Ishikawa (cell line): ENCODE results near the gene COL27A1.
"Not testable (repeated sequence)": the region's sequence is repeated elsewhere in the genome, so short reads cannot be mapped to it uniquely, and the experiment has no call there.

Experiments used
- CEBPB ChIP-seq: IDR thresholded peaks from 2 replicates; pipeline ENCODE4 v1.6.1; 2012
- CREB1 ChIP-seq: IDR thresholded peaks from 2 replicates; pipeline ENCODE4 v1.6.1; 2012; ENCODE audit warnings: low read depth
- EGR1 ChIP-seq: IDR thresholded peaks from 2 replicates; pipeline ENCODE4 v1.6.1; 2012
- EP300 ChIP-seq: IDR thresholded peaks from 2 replicates; pipeline ENCODE4 v1.6.1; 2012; ENCODE audit warnings: borderline replicate concordance
- FOXM1 ChIP-seq: IDR thresholded peaks from 2 replicates; pipeline ENCODE4 v1.6.1; 2012; ENCODE audit warnings: low read depth, borderline replicate concordance
- MAX ChIP-seq: IDR thresholded peaks from 2 replicates; pipeline ENCODE4 v1.6.1; 2012
- NFIC ChIP-seq: IDR thresholded peaks from 2 replicates; pipeline ENCODE4 v1.6.1; 2012
- RAD21 ChIP-seq: IDR thresholded peaks from 2 replicates; pipeline ENCODE4 v1.6.1; 2012; ENCODE audit warnings: low read depth
- TAF1 ChIP-seq: IDR thresholded peaks from 2 replicates; pipeline ENCODE4 v1.6.1; 2012; ENCODE audit warnings: low read depth, mild to moderate bottlenecking
- TCF12 ChIP-seq: IDR thresholded peaks from 2 replicates; pipeline ENCODE4 v1.6.1; 2012; ENCODE audit warnings: low read depth
- TEAD4 ChIP-seq: IDR thresholded peaks from 2 replicates; pipeline ENCODE4 v1.6.1; 2012
- YY1 ChIP-seq: IDR thresholded peaks from 2 replicates; pipeline ENCODE4 v1.6.1; 2012; ENCODE audit warnings: low read depth
- ZBTB7A ChIP-seq: IDR thresholded peaks from 2 replicates; pipeline ENCODE4 v1.6.1; 2012; ENCODE audit warnings: low read depth
- TF ChIP-seq, protein P1 (sequence below): IDR thresholded peaks from 2 replicates; pipeline ENCODE4 v1.6.1; 2012; ENCODE audit warnings: low read depth, mild to moderate bottlenecking
- TF ChIP-seq, protein P2 (sequence below): IDR thresholded peaks from 2 replicates; pipeline ENCODE4 v1.6.1; 2012

COL27A1 gene

GRCh38 chr9:114322831-114323531 is 167.6 kb downstream of the COL27A1 start, which contains the start of gene ORM1:
Gene ORM1, plus strand, starts transcription at chr9:114323098. Its CDS starts 36 bp downstream, at chr9:114323134.
- not testable (repeated sequence) for TF ChIP-seq YY1, ZBTB7A, EP300

DNA sequence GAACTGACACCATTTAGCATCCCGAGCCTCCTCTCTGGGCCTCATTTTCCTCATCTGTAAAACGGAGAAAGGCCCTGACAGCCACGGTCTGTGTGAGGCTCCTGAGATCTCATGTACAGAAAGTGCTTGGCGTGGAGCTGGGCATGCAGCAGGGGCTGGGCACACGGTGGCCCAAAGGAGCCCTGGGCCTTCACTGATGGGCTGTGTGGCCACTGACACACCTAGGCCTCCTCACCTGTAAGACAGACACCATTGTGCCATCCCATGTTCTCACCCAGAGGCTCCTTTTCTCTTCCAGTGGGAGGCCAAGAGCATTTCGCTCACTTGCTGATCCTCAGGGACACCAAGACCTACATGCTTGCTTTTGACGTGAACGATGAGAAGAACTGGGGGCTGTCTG is 169.2 kb downstream of the COL27A1 start:
- TF ChIP-seq, protein P1, sequence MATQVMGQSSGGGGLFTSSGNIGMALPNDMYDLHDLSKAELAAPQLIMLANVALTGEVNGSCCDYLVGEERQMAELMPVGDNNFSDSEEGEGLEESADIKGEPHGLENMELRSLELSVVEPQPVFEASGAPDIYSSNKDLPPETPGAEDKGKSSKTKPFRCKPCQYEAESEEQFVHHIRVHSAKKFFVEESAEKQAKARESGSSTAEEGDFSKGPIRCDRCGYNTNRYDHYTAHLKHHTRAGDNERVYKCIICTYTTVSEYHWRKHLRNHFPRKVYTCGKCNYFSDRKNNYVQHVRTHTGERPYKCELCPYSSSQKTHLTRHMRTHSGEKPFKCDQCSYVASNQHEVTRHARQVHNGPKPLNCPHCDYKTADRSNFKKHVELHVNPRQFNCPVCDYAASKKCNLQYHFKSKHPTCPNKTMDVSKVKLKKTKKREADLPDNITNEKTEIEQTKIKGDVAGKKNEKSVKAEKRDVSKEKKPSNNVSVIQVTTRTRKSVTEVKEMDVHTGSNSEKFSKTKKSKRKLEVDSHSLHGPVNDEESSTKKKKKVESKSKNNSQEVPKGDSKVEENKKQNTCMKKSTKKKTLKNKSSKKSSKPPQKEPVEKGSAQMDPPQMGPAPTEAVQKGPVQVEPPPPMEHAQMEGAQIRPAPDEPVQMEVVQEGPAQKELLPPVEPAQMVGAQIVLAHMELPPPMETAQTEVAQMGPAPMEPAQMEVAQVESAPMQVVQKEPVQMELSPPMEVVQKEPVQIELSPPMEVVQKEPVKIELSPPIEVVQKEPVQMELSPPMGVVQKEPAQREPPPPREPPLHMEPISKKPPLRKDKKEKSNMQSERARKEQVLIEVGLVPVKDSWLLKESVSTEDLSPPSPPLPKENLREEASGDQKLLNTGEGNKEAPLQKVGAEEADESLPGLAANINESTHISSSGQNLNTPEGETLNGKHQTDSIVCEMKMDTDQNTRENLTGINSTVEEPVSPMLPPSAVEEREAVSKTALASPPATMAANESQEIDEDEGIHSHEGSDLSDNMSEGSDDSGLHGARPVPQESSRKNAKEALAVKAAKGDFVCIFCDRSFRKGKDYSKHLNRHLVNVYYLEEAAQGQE: no peak
- TF ChIP-seq EGR1 (no peak), ZBTB7A (no peak), FOXM1 (no peak), NFIC (no peak), CREB1 (no peak)
- TF ChIP-seq, protein P2, sequence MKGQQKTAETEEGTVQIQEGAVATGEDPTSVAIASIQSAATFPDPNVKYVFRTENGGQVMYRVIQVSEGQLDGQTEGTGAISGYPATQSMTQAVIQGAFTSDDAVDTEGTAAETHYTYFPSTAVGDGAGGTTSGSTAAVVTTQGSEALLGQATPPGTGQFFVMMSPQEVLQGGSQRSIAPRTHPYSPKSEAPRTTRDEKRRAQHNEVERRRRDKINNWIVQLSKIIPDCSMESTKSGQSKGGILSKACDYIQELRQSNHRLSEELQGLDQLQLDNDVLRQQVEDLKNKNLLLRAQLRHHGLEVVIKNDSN: no peak

DNA sequence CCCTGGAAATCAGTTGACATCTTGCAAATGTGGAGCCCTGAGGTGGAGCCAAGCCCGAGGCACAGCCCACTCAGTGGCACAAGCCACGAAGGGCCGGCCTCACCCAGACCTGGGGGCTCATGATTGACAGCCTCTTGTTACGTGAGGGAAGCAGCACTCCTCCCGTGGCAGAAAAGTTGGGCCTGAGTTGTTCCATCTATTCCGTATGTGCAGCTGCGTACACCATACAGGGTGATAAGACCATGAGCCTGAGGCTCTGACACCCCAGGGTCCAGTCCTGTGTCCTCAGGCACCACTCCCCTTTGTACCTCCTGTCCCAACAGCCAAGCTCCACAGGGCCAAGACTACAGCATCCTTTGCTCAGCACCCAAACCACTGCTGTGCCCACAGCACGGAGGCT is 172.4 kb downstream of the COL27A1 start:
- TF ChIP-seq RAD21 (no peak), ZBTB7A (no peak), TCF12 (no peak), EP300 (no peak), EGR1 (no peak), YY1 (no peak), MAX (no peak), TAF1 (no peak), NFIC (no peak), CREB1 (no peak), CEBPB (no peak), TEAD4 (no peak)
- TF ChIP-seq, protein P1: no peak

DNA sequence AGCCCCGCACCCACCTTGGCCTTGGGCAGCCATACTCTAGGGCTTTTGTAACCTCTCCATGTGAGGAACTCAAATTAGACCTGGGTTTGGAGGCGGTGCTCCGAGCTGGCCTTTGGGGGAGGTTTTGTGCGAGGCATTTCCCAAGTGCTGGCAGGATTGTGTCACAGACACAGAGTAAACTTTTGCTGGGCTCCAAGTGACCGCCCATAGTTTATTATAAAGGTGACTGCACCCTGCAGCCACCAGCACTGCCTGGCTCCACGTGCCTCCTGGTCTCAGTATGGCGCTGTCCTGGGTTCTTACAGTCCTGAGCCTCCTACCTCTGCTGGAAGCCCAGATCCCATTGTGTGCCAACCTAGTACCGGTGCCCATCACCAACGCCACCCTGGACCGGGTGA is 174.3 kb downstream of the COL27A1 start, which contains the start of gene ORM2:
Gene ORM2 (plus strand): TSS at position 245 of the 398 bp plus-strand sequence. CDS start 36 bp downstream, at position 281.
- not testable (repeated sequence) for TF ChIP-seq EGR1, CEBPB
- TF ChIP-seq, protein P1: not testable (repeated sequence)

GRCh38 chr9:114330636-114331035 is 175.3 kb downstream of the COL27A1 start:
- TF ChIP-seq TCF12 (no peak), MAX (no peak), EGR1 (no peak), CEBPB (no peak), RAD21 (no peak), EP300 (no peak), NFIC (no peak), FOXM1 (no peak), ZBTB7A (no peak), YY1 (no peak), TAF1 (no peak)
- TF ChIP-seq, protein P2: no peak
- TF ChIP-seq, protein P1: no peak
